Neural progenitor cell (in vitro differentiated cells): ENCODE results near the gene ROM1. TPM values are rescaled to one million over a fixed set of nuclear protein-coding genes. Genes with fewer than 3 reads are reported as not detected.
"Not testable (repeated sequence)": the region's sequence is repeated elsewhere in the genome, so short reads cannot be mapped to it uniquely, and the experiment has no call there.

Experiments used
- DNase-seq: peaks from one replicate; pipeline ENCODE4 v3.0.0-alpha.2; 2016; ENCODE audit warnings: low spot score
- H2AFZ ChIP-seq: fragments of 200-600 bp; sonication (generic); replicated peaks from 2 replicates; pipeline ENCODE4 v1.6.1; 2016; ENCODE audit warnings: antibody characterized with exemption
- H3F3A ChIP-seq: fragments of 200-600 bp; sonication (generic); 2 replicates; pipeline ENCODE4 v1.6.1; 2016; ENCODE audit warnings: antibody characterized with exemption, low read depth
- H3K27ac ChIP-seq: fragments of 200-600 bp; sonication (generic); 2 replicates; pipeline ENCODE4 v1.5.1; 2016; ENCODE audit warnings: mild to moderate bottlenecking
- H3K27me3 ChIP-seq: fragments of 200-600 bp; sonication (generic); 2 replicates; pipeline ENCODE4 v1.6.1; 2016; ENCODE audit warnings: mild to moderate bottlenecking, moderate library complexity
- H3K36me3 ChIP-seq: fragments of 200-600 bp; sonication (generic); 2 replicates; pipeline ENCODE4 v1.5.1; 2016
- H3K4me1 ChIP-seq: fragments of 200-600 bp; sonication (generic); 2 replicates; pipeline ENCODE4 v1.6.1; 2016; ENCODE audit warnings: mixed run types
- H3K4me2 ChIP-seq: fragments of 200-600 bp; sonication (generic); 2 replicates; pipeline ENCODE4 v1.6.1; 2016
- H3K4me3 ChIP-seq: fragments of 200-600 bp; sonication (generic); 2 replicates; pipeline ENCODE4 v1.5.1; 2016
- H3K79me2 ChIP-seq: fragments of 200-600 bp; sonication (generic); 2 replicates; pipeline ENCODE4 v1.6.1; 2016; ENCODE audit warnings: low read depth
- H3K9ac ChIP-seq: fragments of 200-600 bp; sonication (generic); 2 replicates; pipeline ENCODE4 v1.6.1; 2016
- H3K9me3 ChIP-seq: fragments of 200-600 bp; sonication (generic); 2 replicates; pipeline ENCODE4 v1.5.1; 2016; ENCODE audit warnings: low read depth
- H4K20me1 ChIP-seq: fragments of 200-600 bp; sonication (generic); 2 replicates; pipeline ENCODE4 v1.6.1; 2016; ENCODE audit warnings: low read depth
- H3K27ac Mint-ChIP-seq: 3 replicates; pipeline ENCODE4 v1.8.0; 2021; ENCODE audit warnings: mixed read lengths
- H3K27me3 Mint-ChIP-seq: 2 replicates; pipeline ENCODE4 v1.8.0; 2022; ENCODE audit warnings: low read depth, mild to moderate bottlenecking, inconsistent platforms, moderate library complexity, mixed read lengths; ENCODE audit not compliant: insufficient read depth
- H3K36me3 Mint-ChIP-seq: 3 replicates; pipeline ENCODE4 v1.8.0; 2021; ENCODE audit warnings: mixed read lengths
- H3K4me1 Mint-ChIP-seq: 3 replicates; pipeline ENCODE4 v1.8.0; 2021; ENCODE audit warnings: mixed read lengths
- H3K4me3 Mint-ChIP-seq: 3 replicates; pipeline ENCODE4 v1.8.0; 2021; ENCODE audit warnings: mild to moderate bottlenecking, moderate library complexity, mixed read lengths
- H3K9me3 Mint-ChIP-seq: 3 replicates; pipeline ENCODE4 v1.8.0; 2020; ENCODE audit warnings: mixed read lengths
- CTCF ChIP-seq: fragments of 200-600 bp; sonication (generic); IDR thresholded peaks from 2 replicates; pipeline ENCODE4 v1.5.1; 2017; ENCODE audit warnings: antibody characterized with exemption, mild to moderate bottlenecking
- EZH2 ChIP-seq: fragments of 200-600 bp; sonication (generic); IDR thresholded peaks from 2 replicates; pipeline ENCODE4 v1.6.1; 2017; ENCODE audit warnings: antibody characterized with exemption, mild to moderate bottlenecking, moderate library complexity
- EZH2phosphoT487 ChIP-seq: fragments of 200-600 bp; sonication (generic); IDR thresholded peaks from 2 replicates; pipeline ENCODE4 v1.6.1; 2017; ENCODE audit warnings: antibody characterized with exemption
- total RNA-seq: library from RNA; depleted of rRNA; stranded (reverse); fragments of >200 nt; gene quantifications from 2 replicates; pipeline ENCODE4 v1.2.3, GENCODE V29; 2015; ENCODE audit warnings: low replicate concordance

ROM1 gene
- total RNA-seq, 1 donor from 2014 or later: not detected

- peak overlapping the region; percentile 27 for H3K4me3 Mint-ChIP-seq
Observed at GRCh38 chr11:62613291-62613778, 278 bp downstream of the ROM1 start.

GRCh38 chr11:62614275-62614674 is 1.2 kb downstream of the ROM1 start:
- Mint-ChIP-seq H3K27ac (peak overlapping the region; percentile 95), H3K4me1 (peaks cover 25% of the 10 kb centered on the region), H3K36me3 (peaks cover 5% of the 10 kb centered on the region), H3K27me3 (peaks cover 4% of the 10 kb centered on the region), H3K9me3 (no peaks in the 10 kb centered on the region), H3K4me3 (peak overlapping the region; percentile 81)
- Histone ChIP-seq H3K36me3 (no peaks in the 10 kb centered on the region), H3K79me2 (no peaks in the 10 kb centered on the region), H3K27ac (no peak overlapping the region), H4K20me1 (no peaks in the 10 kb centered on the region), H3K4me3 (no peak overlapping the region), H3K9me3 (no peaks in the 10 kb centered on the region), H3K4me1 (peaks cover 7% of the 10 kb centered on the region), H3K9ac (no peak overlapping the region), H3K27me3 (peaks cover 13% of the 10 kb centered on the region), H3F3A (peaks cover 22% of the 10 kb centered on the region), H2AFZ (no peak overlapping the region), H3K4me2 (no peak overlapping the region)
- DNase-seq: no peak
- TF ChIP-seq CTCF: no peak
- no peak for TF ChIP-seq EZH2
- no peak for TF ChIP-seq EZH2phosphoT487

More at GRCh38 chr11:62613291-62613778, 278 bp downstream of the ROM1 start:
- peaks cover 7% of the 10 kb centered on the region for H3K4me1 ChIP-seq
- H3K27ac Mint-ChIP-seq: no peak overlapping the region
- H3K4me3 ChIP-seq: peak overlapping the region; percentile 94
- no peak overlapping the region for H3K9ac ChIP-seq
- no peaks in the 10 kb centered on the region for H4K20me1 ChIP-seq
- no peak overlapping the region for H2AFZ ChIP-seq
- H3K27ac ChIP-seq: no peak overlapping the region
- H3K9me3 Mint-ChIP-seq: no peaks in the 10 kb centered on the region
- TF ChIP-seq CTCF (no peak), EZH2 (no peak), EZH2phosphoT487 (no peak)
- no peaks in the 10 kb centered on the region for H3K9me3 ChIP-seq
- H3K36me3 Mint-ChIP-seq: peaks cover 2% of the 10 kb centered on the region
- peaks cover 4% of the 10 kb centered on the region for H3K27me3 Mint-ChIP-seq
- no peaks in the 10 kb centered on the region for H3K79me2 ChIP-seq
- H3F3A ChIP-seq: peaks cover 20% of the 10 kb centered on the region
- no peak for DNase-seq
- H3K4me1 Mint-ChIP-seq: peaks cover 25% of the 10 kb centered on the region
- no peaks in the 10 kb centered on the region for H3K36me3 ChIP-seq
- peak overlapping the region; percentile 81 for H3K4me2 ChIP-seq
- peaks cover 13% of the 10 kb centered on the region for H3K27me3 ChIP-seq

GRCh38 chr11:62615521-62615920 is 2.5 kb downstream of the ROM1 start:
- Histone ChIP-seq H3K27me3 (peaks cover 13% of the 10 kb centered on the region), H3K27ac (no peak overlapping the region), H2AFZ (no peak overlapping the region), H3K4me3 (no peak overlapping the region), H4K20me1 (no peaks in the 10 kb centered on the region), H3K79me2 (peaks cover 9% of the 10 kb centered on the region), H3K4me2 (no peak overlapping the region), H3K36me3 (no peaks in the 10 kb centered on the region), H3F3A (peaks cover 30% of the 10 kb centered on the region), H3K4me1 (peaks cover 7% of the 10 kb centered on the region), H3K9me3 (no peaks in the 10 kb centered on the region), H3K9ac (no peak overlapping the region)
- DNase-seq: no peak
- TF ChIP-seq CTCF (no peak), EZH2 (no peak), EZH2phosphoT487 (no peak)
- H3K27me3 Mint-ChIP-seq: peaks cover 4% of the 10 kb centered on the region
- no peak overlapping the region for H3K27ac Mint-ChIP-seq
- no peak overlapping the region for H3K4me3 Mint-ChIP-seq
- H3K36me3 Mint-ChIP-seq: peaks cover 3% of the 10 kb centered on the region
- peaks cover 23% of the 10 kb centered on the region for H3K4me1 Mint-ChIP-seq
- no peaks in the 10 kb centered on the region for H3K9me3 Mint-ChIP-seq

GRCh38 chr11:62616957-62617356 is 3.9 kb downstream of the ROM1 start:
- not testable (repeated sequence) for H3K4me2 ChIP-seq, H3K27ac ChIP-seq, H3K9ac ChIP-seq, H3K4me3 Mint-ChIP-seq, H3K27me3 ChIP-seq, H4K20me1 ChIP-seq, H3K27ac Mint-ChIP-seq, H3K9me3 Mint-ChIP-seq, H3K36me3 Mint-ChIP-seq, H3K36me3 ChIP-seq, H3K4me1 ChIP-seq, H3K9me3 ChIP-seq, H3K27me3 Mint-ChIP-seq, H3K4me3 ChIP-seq, H2AFZ ChIP-seq, DNase-seq
- H3K4me1 Mint-ChIP-seq: peaks cover 21% of the 10 kb centered on the region
- peaks cover 19% of the 10 kb centered on the region for H3K79me2 ChIP-seq
- H3F3A ChIP-seq: peaks cover 34% of the 10 kb centered on the region
